Measurements from ENCODE around the gene OSBP. TPM values are rescaled to one million over a fixed set of nuclear protein-coding genes. Genes with fewer than 3 reads are reported as not detected.
A peak's percentile ranks its signal among the peaks of the same experiment; 100 is the strongest.

OSBP gene
- total and polyA plus RNA-seq, 9 of the 15 experiments (the other 6 are each of a cell fraction or from before 2014, with no cell fraction given): 11.7 to 49.0 (median 28.7) TPM

GRCh38 chr11:59544869-59545178 is 70.8 kb downstream of the OSBP start:
- 0% methylated on average over 3 of the region's 3 CpGs for WGBS (ENCODE audit: insufficient coverage, low coverage, missing lambda C conversion rate)
- peak overlapping the region; percentile 92 to 100 for H3K9ac ChIP-seq (ENCODE audit: insufficient read depth in 1 of 2, low read depth in 2 of 2, low read length in 2 of 2)
- no peaks in the 10 kb centered on the region; the same call in 1 of the 2 replicates for H3K9me3 ChIP-seq (replicated peaks; ENCODE audit: control insufficient read depth, insufficient read depth, low read depth, low read length)
- CTCF ChIA-PET (ENCODE audit: low intra/inter-chr PET ratio): no interaction called here
- no peak for FAIRE-seq
- intact Hi-C loops (cut with micrococcal nuclease) (loop anchor here (1.0 to 5.0 kb wide), 2 partner anchors 8 to 773 kb away; no protein-coding TSS in a partner anchor), in situ Hi-C loops (cut with MboI) (no loop called here)
- DNase-seq (ENCODE audit: extremely low read depth in 1 of 4, low spot score in 3 of 4): peak in 1 of 4 experiments; percentile 49
- H3K4me1 ChIP-seq (replicated peaks in 1 of 2; ENCODE audit: control insufficient read depth in 2 of 2, insufficient read depth in 2 of 2, low read length in 2 of 2): peaks cover 17 to 19% of the 10 kb centered on the region in 2 experiments; a peak in 3 of 5 replicates
- no TSS peak for BruUV-seq (replicated peaks)
- peak overlapping the region; percentile 100 for H3K27ac ChIP-seq (ENCODE audit: extremely low read depth, low read depth, low read length)
- H3K4me3 ChIP-seq: peak overlapping the region; percentile 48
- no peaks in the 10 kb centered on the region for H3K27me3 ChIP-seq (ENCODE audit: control insufficient read depth in 2 of 2, insufficient read depth in 2 of 2, low read length in 2 of 2)
- peaks cover 19% of the 10 kb centered on the region for H3K79me2 ChIP-seq (ENCODE audit: control insufficient read depth, insufficient read depth, low read length)
- H4K20me1 ChIP-seq (replicated peaks; ENCODE audit: control insufficient read depth, insufficient read depth, low read length): no peaks in the 10 kb centered on the region
- POLR2A ChIA-PET: no interaction called here
- no peaks in the 10 kb centered on the region; the same call in 2 of the 3 replicates for H3K36me3 ChIP-seq (ENCODE audit: control insufficient read depth, insufficient read depth, low read length)
- peak; percentile 8 for ATAC-seq
- H3K4me2 ChIP-seq (ENCODE audit: insufficient read depth, low read length): peak overlapping the region; percentile 98
- peak overlapping the region; percentile 54 for H2AFZ ChIP-seq (ENCODE audit: low read depth, low read length)
- H3K9me1 ChIP-seq (ENCODE audit: control insufficient read depth, insufficient read depth, low read length): no peaks in the 10 kb centered on the region
- TF ChIP-seq ZNF175 (CRISPR knock-in tag; IDR thresholded peaks at IDR 0.05; ENCODE audit: low read depth) (0 out of 2 replicates have a peak, but pooled peaks have one; percentile 31), ZBTB26 (CRISPR knock-in tag; IDR thresholded peaks at IDR 0.05) (no peak), CC2D1A (IDR thresholded peaks at IDR 0.05) (no peak), MCM7 (IDR thresholded peaks at IDR 0.05) (no peak), NKRF (IDR thresholded peaks at IDR 0.05; ENCODE audit: borderline replicate concordance) (0 out of 2 replicates have a peak, but pooled peaks have one; percentile 18), SMARCA5 (IDR thresholded peaks at IDR 0.05) (peak; percentile 36; the same call in 1 of the 2 replicates), CBFB (CRISPR knock-in tag; IDR thresholded peaks at IDR 0.05) (no peak), TFE3 (CRISPR knock-in tag; IDR thresholded peaks at IDR 0.05) (no peak), RFX1 (IDR thresholded peaks at IDR 0.05) (no peak), PREB (CRISPR knock-in tag; IDR thresholded peaks at IDR 0.05) (peak; percentile 86; the same call in 1 of the 2 replicates), MEF2A (IDR thresholded peaks at IDR 0.05; ENCODE audit: control insufficient read depth, low read depth, low read length) (no peak), ARID2 (IDR thresholded peaks at IDR 0.05) (peak; percentile 63; the same call in 1 of the 2 replicates)

Measured in K562 (cell line).